T47D (cell line): ENCODE data around the gene PUSL1.

ENCODE experiments used
- DNase-seq, 2 experiments: peaks; one replicate each; pipeline versions ENCODE4 v3.0.0 to v3.0.0-alpha.2; 2011 to 2012; ENCODE audit warnings: low read depth in 1 of 2, low spot score in 1 of 2
- JUND ChIP-seq: IDR thresholded peaks from 2 replicates; pipeline ENCODE4 v1.6.1; 2012; ENCODE audit warnings: low read depth
- in situ Hi-C: cut with HindIII; loops from 2 replicates; pipeline ENCODE4 v1.10.0; 2016; ENCODE audit warnings: low sequenced_read_pairs, low pct_unique_long_range_greater_than_20kb

PUSL1 gene

DNA sequence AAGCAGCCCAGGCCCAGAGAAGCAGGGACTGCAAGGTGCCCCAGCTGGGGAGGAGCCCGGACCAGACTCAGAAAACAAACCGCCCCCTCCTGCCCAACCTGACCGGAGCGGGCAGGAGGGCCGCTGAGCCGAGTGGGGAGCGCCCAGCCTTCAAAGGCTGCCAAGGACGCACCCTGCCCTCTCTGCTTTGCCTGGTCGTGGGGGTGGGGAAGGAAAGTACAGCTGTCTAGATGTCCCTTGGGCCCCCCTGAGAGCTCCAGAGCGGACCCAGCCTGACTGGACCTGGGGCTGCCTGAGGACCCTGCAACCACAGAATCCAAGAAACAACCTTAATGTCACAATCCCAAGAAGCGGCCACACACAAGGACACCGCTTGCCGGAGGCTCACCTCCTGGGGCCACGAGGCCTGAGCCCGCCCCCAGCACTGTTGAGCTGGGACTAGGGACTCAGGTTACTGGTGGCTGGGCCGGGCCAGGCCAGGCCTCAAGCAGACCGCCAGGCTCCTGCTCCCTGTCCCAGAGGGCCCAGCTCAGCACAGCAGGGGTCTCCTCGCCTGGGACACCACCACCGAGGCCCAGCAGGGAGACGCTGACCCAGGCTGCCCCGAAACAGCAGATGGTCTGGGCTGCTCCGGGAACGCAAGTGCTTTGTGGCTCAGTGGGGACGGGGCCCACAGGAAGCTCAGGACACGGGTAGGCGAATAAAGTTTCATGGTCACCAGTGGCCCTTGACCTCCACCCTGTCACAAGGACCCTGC lies 39.4 kb downstream of the PUSL1 start:
- TF ChIP-seq JUND = no peak
- peak in 1 of 2 experiments; percentile 49 for DNase-seq
- in situ Hi-C loops = no loop called here

DNA sequence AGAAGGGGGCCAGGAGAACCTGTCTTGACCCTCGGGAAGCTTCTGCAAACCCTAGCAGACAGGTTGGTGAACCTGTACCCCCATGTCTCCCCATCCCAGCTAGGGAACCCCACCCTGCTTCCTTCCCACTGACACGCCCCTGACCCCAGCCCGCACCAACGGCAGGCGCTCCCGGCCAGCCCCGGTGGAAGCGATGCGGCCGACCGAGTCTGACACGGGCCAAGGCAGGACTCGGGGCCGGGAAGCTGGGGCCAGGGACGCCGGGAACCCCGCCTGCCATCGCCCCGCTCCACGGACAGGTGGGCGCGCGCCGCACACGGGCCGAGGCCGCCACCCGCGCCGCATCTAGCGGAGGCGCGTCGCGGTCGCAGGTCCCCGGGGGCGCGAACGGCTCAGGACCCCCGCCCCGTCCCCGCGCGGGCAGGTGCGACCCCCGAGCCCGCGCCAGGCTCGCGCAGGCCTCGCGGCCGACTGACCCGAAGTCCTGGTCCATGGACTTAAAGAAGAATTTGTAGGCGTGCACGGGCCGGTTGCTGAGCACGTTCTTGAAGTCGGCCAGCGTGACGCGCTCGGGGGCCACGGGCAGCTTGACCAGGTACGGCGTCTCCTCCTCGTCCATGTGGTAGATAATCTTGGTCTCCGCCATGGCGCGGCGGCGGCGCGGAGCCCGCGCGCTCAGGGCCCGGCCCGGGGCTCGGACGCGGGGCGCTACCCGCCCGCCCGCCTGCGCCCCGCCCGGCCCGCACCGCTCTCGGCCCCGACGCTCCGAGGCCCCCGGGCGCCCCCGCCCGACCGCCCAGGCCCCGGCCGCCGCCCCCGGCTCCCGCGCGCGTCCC lies 40.2 kb downstream of the PUSL1 start:
- no peak for TF ChIP-seq JUND
- in situ Hi-C loops = no loop called here
- peak in 1 of 2 experiments; percentile 55 for DNase-seq

DNA sequence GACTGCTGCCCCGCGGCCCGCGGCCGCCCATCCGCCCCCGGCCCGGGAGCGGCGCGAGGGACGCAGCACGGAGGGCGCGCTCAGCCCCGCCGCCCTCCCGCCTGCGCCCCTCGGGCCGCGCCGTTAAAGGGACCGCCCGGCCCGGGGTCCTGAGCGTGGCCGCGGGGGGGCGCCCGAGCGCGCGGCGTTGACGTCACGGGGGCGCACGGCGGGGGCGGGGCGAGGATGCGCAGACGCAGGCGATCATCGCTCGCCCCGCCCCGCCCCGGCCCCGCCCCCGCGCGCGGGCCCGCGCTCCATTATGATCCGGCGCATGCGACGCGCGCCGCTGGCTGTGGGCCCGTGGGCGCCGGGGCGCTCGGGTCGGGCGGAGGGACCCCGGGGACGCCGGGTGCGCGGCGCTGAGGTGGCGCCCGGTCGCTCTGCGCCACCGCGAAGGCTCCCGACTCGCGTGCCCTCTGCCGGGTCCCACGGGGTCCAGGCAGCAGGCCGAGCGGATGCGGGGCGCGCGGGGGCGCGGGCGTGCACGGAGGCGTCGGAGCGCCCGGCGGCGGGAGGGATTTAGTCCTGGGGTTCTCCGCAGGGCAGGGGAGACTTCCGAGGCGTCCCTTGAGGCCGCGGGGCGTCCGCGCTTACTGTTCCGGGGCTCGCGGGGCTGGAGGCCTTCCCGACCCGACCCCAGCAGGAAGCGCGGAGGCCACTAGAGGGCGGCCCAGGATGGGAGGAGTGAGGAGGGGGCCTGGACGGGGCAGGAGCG lies 41.0 kb downstream of the PUSL1 start, which contains the start of gene DVL1:
DVL1 (minus strand) TSS at position 163 of the 757 bp plus-strand sequence. CDS start 353 bp downstream, outside the sequence.
- no peak for TF ChIP-seq JUND

DNA sequence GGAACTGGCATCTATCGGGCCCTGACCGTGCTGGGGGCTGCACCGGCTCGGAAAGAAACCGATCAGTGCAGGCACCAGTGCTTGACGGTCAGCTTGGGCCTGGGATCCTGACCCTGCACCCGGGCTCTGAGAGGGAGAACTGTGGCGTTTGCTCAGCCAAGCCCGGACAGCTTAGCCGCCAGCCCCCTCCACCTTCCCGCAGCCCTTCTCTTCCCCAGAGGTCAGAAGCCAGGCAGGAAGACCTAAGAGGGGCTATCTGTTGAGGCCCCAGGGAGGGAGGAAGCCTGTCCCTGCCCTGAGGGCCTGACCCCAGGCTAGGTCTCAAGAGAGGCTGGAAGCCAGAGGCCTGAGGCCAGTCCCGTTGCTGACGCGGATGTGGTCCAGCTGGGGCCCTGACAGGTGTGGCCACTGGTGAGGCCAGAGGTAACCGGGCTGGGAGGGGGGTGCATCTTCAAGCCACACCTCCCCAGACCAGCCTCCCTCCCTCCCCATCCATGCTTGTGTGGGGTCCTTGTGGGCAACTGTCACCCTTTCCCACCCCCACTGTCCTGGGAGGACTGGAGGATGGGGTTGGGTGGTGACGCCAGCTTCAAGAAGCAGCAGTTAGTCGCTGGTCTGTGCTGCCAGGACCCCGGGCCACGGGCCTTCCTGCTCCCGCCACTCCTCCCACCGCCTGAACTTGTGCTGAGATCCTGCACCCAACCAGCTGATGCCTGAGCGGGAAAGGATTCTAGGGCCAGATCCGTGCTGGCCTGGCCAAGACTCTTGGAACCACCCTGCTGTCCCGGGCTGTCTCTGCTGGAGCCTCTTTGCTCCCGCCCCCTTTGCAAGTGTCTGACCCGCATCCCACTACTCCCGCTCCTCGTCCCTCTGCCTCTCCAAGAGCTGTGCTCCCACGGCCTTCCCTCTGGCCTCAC lies 43.4 kb downstream of the PUSL1 start:
- peak in 1 of 2 experiments; percentile 45 for DNase-seq
- no peak for TF ChIP-seq JUND
- in situ Hi-C loops = no loop called here

More for the DNA sequence above, 41.0 kb downstream of the PUSL1 start, which contains the start of gene DVL1:
- in situ Hi-C loops = no loop called here
- DNase-seq = peak; percentile 56 to 65

DNA sequence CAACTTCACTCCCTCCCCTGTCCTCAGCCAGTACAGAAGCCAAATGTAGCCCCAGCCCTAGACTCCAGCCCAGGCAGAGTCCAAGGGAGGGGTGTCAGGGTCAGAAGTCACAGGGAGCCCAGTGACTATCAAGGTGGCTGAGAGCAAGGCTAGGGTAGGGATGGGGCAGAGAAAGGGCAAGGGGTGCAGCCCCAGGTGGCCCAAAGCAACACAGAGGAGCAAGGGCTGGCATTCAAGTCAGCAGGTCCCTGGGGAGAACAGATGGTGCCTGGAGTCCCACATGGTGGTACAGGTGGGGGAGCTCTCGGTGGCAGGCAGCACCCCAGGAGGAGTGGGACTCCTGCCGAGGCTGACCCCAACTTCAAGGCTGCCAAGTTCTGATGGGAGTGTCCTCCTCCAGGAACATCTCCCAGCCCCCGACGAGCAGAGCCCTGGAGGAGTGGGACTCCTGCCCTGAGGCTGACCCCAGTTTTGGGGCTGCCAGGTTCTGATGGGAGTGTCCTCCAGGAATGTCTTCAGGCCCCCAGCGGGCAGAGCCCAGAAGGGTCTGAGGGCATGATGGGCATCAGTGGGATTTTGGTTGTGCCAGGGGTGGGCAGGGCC lies 44.5 kb downstream of the PUSL1 start:
- TF ChIP-seq JUND = no peak
- DNase-seq = no peak
- in situ Hi-C loops = no loop called here

DNA sequence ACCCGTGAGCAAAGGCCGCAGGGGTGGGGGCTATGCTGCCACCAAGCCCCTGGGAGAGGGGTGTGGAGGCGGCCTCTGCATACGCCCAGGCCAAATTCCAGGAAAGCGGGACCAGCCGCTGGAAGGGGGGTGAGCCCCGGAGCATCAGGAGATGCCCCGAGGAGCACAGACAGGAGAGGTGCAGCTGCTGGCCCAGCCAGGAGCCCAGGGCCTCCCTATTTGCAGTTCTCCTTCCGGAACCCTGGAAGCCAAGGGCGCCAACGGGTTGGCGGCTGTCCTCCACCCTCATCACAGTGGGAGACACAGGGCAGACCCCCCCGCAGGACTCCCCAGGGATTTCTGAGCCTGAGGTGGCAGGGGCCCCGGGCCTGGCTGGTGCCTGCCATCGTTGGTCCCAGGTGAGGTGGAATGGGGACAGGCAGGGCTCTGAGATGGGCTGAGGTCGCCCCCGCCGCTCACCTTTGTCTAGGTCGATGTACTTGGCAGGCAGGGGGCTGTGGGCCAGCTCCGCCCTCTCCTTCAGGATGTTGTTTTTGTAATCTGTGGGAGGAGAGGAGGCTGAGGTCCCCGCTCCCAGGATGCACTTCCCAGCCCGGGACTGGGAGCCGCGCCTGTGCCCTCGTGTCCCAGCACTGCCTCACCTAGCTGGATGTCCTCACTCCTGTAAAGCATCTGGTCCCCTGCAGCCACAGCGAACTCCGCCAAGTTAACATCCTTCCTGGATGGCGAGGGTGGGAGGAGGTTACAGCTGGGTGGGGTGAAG lies 45.2 kb downstream of the PUSL1 start:
- no peak for TF ChIP-seq JUND
- no peak for DNase-seq
- in situ Hi-C loops = no loop called here

DNA sequence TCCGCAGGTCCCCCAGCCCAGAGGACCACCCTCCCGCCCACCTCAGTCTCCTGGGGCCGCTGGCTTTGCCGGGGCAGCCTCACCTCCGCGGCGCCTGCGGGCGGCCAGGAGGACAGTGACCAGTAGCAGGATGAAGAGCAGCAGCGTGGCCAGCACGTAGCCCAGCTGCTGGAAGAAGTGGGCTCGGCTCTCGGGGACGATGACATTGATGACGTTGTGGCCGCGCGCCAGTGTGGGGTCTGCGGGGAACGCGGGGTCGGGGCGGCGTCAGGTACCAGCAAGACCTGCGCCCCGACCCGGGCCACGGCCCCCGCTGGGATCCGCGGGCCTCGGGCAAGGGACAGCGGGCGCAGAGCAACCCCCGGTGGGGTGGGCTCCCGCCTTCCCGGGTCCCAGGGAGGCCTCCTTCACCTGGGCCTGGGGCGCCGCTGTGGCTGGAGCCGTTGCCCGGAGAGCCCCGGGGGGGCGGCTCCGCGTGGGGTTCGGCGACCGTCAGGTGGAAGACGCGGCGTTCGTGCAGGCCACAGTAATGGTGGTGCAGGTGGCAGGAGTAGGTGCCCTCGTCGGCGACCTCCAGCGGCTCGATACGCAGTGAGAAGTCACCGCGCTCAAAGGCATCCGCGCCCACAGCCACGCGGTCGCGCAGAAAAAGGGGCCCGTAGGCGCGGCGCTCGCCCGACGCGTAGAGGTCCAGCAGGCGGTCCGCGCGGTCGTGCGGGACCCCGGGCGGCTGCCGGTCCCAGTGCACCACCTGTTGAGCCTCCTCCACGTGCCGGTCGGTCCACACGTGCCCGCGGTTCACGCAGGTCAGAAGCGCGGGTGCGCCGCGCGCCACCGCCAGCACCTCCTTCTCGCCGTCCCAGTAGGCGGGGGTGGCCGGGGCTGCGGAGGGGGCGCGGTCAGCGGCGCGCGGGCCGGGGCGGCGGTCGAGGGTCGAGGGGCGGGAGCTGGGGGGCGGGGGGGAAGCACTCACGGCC lies 46.2 kb downstream of the PUSL1 start:
- in situ Hi-C loops = no loop called here
- TF ChIP-seq JUND = no peak
- no peak for DNase-seq

DNA sequence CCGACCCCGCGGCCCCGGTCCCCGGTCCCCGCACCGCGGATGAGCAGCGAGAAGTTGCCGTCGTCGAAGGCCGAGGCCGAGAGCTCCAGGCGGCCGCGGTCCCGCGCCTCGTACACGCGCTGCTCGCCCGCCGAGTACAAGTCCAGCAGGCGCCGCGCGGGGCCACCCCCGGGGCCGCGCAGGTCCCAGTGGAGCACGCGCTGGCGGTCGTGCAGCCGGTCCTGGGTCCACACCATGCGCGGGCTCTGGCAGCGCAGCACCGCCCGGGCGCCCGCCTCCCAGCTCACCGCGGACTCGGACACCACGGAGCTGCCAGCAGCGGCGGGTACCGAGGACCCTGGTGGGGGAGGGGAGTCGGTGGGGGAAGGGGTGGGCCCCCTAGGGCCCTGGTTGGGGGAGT lies 47.0 kb downstream of the PUSL1 start:
- peak; percentile 50 to 60 for DNase-seq
- in situ Hi-C loops = no loop called here

DNA sequence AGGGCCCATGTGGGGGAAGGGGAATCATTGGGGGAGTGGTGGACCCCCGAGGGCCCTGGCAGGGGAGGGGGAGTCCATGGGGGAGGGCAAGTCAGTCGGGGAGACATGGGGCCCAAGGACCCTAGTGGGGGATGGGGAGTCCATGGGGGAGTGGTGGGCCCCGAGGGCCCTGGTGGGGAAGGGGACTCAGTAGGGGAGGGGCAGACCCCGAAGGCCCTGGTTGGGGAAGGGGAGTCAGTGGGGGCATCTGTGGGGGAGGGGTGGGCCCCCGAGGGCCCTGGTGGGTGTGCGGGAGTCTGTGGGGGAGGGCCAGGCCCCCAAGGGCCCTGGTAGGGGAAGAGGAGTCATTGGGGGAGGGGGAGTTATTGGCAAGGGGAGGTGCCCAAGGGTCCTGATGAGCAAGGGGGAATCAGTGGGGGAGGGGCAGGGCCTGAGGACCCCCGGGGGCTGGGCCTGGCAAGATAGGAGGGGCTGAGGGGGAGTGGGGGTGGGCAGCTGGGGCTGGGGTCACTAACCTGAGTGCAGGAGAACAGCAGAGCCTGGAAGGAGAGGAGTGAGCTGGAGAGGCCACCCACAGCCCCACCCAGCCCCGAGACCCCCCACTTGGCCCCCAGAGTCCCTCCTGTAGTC lies 47.9 kb downstream of the PUSL1 start:
- DNase-seq = no peak
- in situ Hi-C loops = no loop called here
- no peak for TF ChIP-seq JUND

More for the DNA sequence above, 47.0 kb downstream of the PUSL1 start:
- TF ChIP-seq JUND = no peak
